ENCODE measurements around the gene ARL2BP. TPM values are rescaled to one million over a fixed set of nuclear protein-coding genes. Genes with fewer than 3 reads are reported as not detected.

The ARL2BP gene
- total RNA-seq, 1 donor from 2014 or later: 41.5 TPM

GRCh38 chr16:57277586-57277985 lies 32.5 kb downstream of the ARL2BP start:
- H3K36me3 Mint-ChIP-seq: no peaks in the 10 kb centered on the region
- H3K27ac ChIP-seq: no peak overlapping the region
- H3K4me3 Mint-ChIP-seq: no peak overlapping the region
- peaks cover 9% of the 10 kb centered on the region for H3K4me1 ChIP-seq
- no peaks in the 10 kb centered on the region for H4K20me1 ChIP-seq (ENCODE audit: low read depth)
- no peaks in the 10 kb centered on the region for H3K9me3 ChIP-seq (ENCODE audit: low read depth)
- no peaks in the 10 kb centered on the region for H3K79me2 ChIP-seq (ENCODE audit: low read depth)
- peaks cover 11% of the 10 kb centered on the region for H3K27me3 Mint-ChIP-seq (ENCODE audit: insufficient read depth, low read depth)
- H3K9ac ChIP-seq: no peak overlapping the region
- no peaks in the 10 kb centered on the region for H3K9me3 Mint-ChIP-seq
- peaks cover 10% of the 10 kb centered on the region for H3K27me3 ChIP-seq
- H3F3A ChIP-seq (ENCODE audit: low read depth): peaks cover 5% of the 10 kb centered on the region
- H3K4me3 ChIP-seq: no peak overlapping the region
- H3K4me2 ChIP-seq: no peak overlapping the region
- no peak overlapping the region for H3K27ac Mint-ChIP-seq
- peaks cover 12% of the 10 kb centered on the region for H3K4me1 Mint-ChIP-seq
- H3K36me3 ChIP-seq: no peaks in the 10 kb centered on the region
- H2AFZ ChIP-seq (replicated peaks): no peak overlapping the region
- no peak for TF ChIP-seq EZH2phosphoT487 (IDR thresholded peaks at IDR 0.05)
- no peak for TF ChIP-seq CTCF (IDR thresholded peaks at IDR 0.05)
- TF ChIP-seq EZH2 (IDR thresholded peaks at IDR 0.05): no peak
- DNase-seq (ENCODE audit: low spot score): no peak

GRCh38 chr16:57278494-57278893 lies 33.4 kb downstream of the ARL2BP start:
- peaks cover 3% of the 10 kb centered on the region for H3K4me1 ChIP-seq
- H3K4me3 Mint-ChIP-seq: peak overlapping the region; percentile 48
- DNase-seq (ENCODE audit: low spot score): no peak
- no peaks in the 10 kb centered on the region for H4K20me1 ChIP-seq (ENCODE audit: low read depth)
- H3K27me3 Mint-ChIP-seq (ENCODE audit: insufficient read depth, low read depth): peaks cover 20% of the 10 kb centered on the region
- H3K27me3 ChIP-seq: peaks cover 20% of the 10 kb centered on the region
- no peak overlapping the region for H3K4me3 ChIP-seq
- no peak overlapping the region for H3K4me2 ChIP-seq
- no peak for TF ChIP-seq EZH2 (IDR thresholded peaks at IDR 0.05)
- TF ChIP-seq EZH2phosphoT487 (IDR thresholded peaks at IDR 0.05): no peak
- TF ChIP-seq CTCF (IDR thresholded peaks at IDR 0.05): no peak
- H3K9me3 ChIP-seq (ENCODE audit: low read depth): no peaks in the 10 kb centered on the region
- H3K79me2 ChIP-seq (ENCODE audit: low read depth): no peaks in the 10 kb centered on the region
- H3K36me3 ChIP-seq: no peaks in the 10 kb centered on the region
- H3K9ac ChIP-seq: no peak overlapping the region
- no peaks in the 10 kb centered on the region for H3K9me3 Mint-ChIP-seq
- peaks cover 2% of the 10 kb centered on the region for H3F3A ChIP-seq (ENCODE audit: low read depth)
- H3K4me1 Mint-ChIP-seq: peaks cover 12% of the 10 kb centered on the region
- H3K27ac ChIP-seq: no peak overlapping the region
- no peak overlapping the region for H3K27ac Mint-ChIP-seq
- no peak overlapping the region for H2AFZ ChIP-seq (replicated peaks)
- H3K36me3 Mint-ChIP-seq: no peaks in the 10 kb centered on the region

GRCh38 chr16:57279780-57280638 lies 35.0 kb downstream of the ARL2BP start:
- Histone ChIP-seq H4K20me1 (ENCODE audit: low read depth) (no peaks in the 10 kb centered on the region), H3K9me3 (ENCODE audit: low read depth) (no peaks in the 10 kb centered on the region), H3K4me2 (no peak overlapping the region), H3K4me3 (no peak overlapping the region), H3K36me3 (no peaks in the 10 kb centered on the region), H3K27ac (no peak overlapping the region), H3K79me2 (ENCODE audit: low read depth) (no peaks in the 10 kb centered on the region), H3K4me1 (no peaks in the 10 kb centered on the region), H3K9ac (no peak overlapping the region), H2AFZ (replicated peaks) (no peak overlapping the region), H3K27me3 (peaks cover 35% of the 10 kb centered on the region), H3F3A (ENCODE audit: low read depth) (no peaks in the 10 kb centered on the region)
- peaks cover 24% of the 10 kb centered on the region for H3K27me3 Mint-ChIP-seq (ENCODE audit: insufficient read depth, low read depth)
- no peaks in the 10 kb centered on the region for H3K9me3 Mint-ChIP-seq
- H3K36me3 Mint-ChIP-seq: no peaks in the 10 kb centered on the region
- no peak overlapping the region for H3K27ac Mint-ChIP-seq
- DNase-seq (ENCODE audit: low spot score): no peak
- no peak overlapping the region for H3K4me3 Mint-ChIP-seq
- TF ChIP-seq EZH2phosphoT487 (IDR thresholded peaks at IDR 0.05): no peak
- TF ChIP-seq EZH2 (IDR thresholded peaks at IDR 0.05): no peak
- TF ChIP-seq CTCF (IDR thresholded peaks at IDR 0.05): no peak
- H3K4me1 Mint-ChIP-seq: peaks cover 9% of the 10 kb centered on the region
